ENCODE measurements around the gene MAN1A1.

MAN1A1 gene

GRCh38 chr6:119243037-119243436 is 106.5 kb downstream of the MAN1A1 start:
- FAIRE-seq: no peak
- no peak for TF ChIP-seq POLR2A (IDR thresholded peaks at IDR 0.05; ENCODE audit: low read depth, low read length)

GRCh38 chr6:119241540-119242309 is 107.8 kb downstream of the MAN1A1 start:
- no peak for DNase-seq (ENCODE audit: insufficient read length, low spot score)
- TF ChIP-seq POLR2A (IDR thresholded peaks at IDR 0.05; ENCODE audit: low read depth, low read length): no peak
- FAIRE-seq: no peak

More at GRCh38 chr6:119243037-119243436, 106.5 kb downstream of the MAN1A1 start:
- DNase-seq (ENCODE audit: insufficient read length, low spot score): no peak

- FAIRE-seq: no peak
- no peak for DNase-seq (ENCODE audit: insufficient read length, low spot score)
- no peak for TF ChIP-seq POLR2A (IDR thresholded peaks at IDR 0.05; ENCODE audit: low read depth, low read length)
Observed at GRCh38 chr6:119241111-119241465, 108.5 kb downstream of the MAN1A1 start.

GRCh38 chr6:119240257-119241110 is 109.1 kb downstream of the MAN1A1 start:
- FAIRE-seq (no peak), DNase-seq (ENCODE audit: insufficient read length, low spot score) (no peak)
- no peak for TF ChIP-seq POLR2A (IDR thresholded peaks at IDR 0.05; ENCODE audit: low read depth, low read length)

- FAIRE-seq: peak; percentile 100
- DNase-seq (ENCODE audit: insufficient read length, low spot score): no peak
- TF ChIP-seq POLR2A (IDR thresholded peaks at IDR 0.05; ENCODE audit: low read depth, low read length): no peak
Observed at GRCh38 chr6:119237177-119237715, 112.3 kb downstream of the MAN1A1 start.

GRCh38 chr6:119234941-119235340 is 114.6 kb downstream of the MAN1A1 start:
- FAIRE-seq: no peak
- DNase-seq (ENCODE audit: insufficient read length, low spot score): no peak
- no peak for TF ChIP-seq POLR2A (IDR thresholded peaks at IDR 0.05; ENCODE audit: low read depth, low read length)

- TF ChIP-seq POLR2A (IDR thresholded peaks at IDR 0.05; ENCODE audit: low read depth, low read length): no peak
- FAIRE-seq (no peak), DNase-seq (ENCODE audit: insufficient read length, low spot score) (no peak)
Observed at GRCh38 chr6:119234457-119234856, 115.1 kb downstream of the MAN1A1 start.

GRCh38 chr6:119233312-119233984 is 116.1 kb downstream of the MAN1A1 start:
- DNase-seq (ENCODE audit: insufficient read length, low spot score) (no peak), FAIRE-seq (no peak)
- no peak for TF ChIP-seq POLR2A (IDR thresholded peaks at IDR 0.05; ENCODE audit: low read depth, low read length)

- TF ChIP-seq POLR2A (IDR thresholded peaks at IDR 0.05; ENCODE audit: low read depth, low read length): no peak
- FAIRE-seq (no peak), DNase-seq (ENCODE audit: insufficient read length, low spot score) (no peak)
Observed at GRCh38 chr6:119231394-119231793, 118.2 kb downstream of the MAN1A1 start.

- no peak for FAIRE-seq
- no peak for TF ChIP-seq POLR2A (IDR thresholded peaks at IDR 0.05; ENCODE audit: low read depth, low read length)
- DNase-seq (ENCODE audit: insufficient read length, low spot score): no peak
Observed at GRCh38 chr6:119230160-119230559, 119.4 kb downstream of the MAN1A1 start.

GRCh38 chr6:119227377-119227776 is 122.2 kb downstream of the MAN1A1 start:
- FAIRE-seq (no peak), DNase-seq (ENCODE audit: insufficient read length, low spot score) (no peak)
- TF ChIP-seq POLR2A (IDR thresholded peaks at IDR 0.05; ENCODE audit: low read depth, low read length): no peak

- no peak for TF ChIP-seq POLR2A (IDR thresholded peaks at IDR 0.05; ENCODE audit: low read depth, low read length)
- DNase-seq (ENCODE audit: insufficient read length, low spot score) (no peak), FAIRE-seq (no peak)
Observed at GRCh38 chr6:119226089-119226488, 123.5 kb downstream of the MAN1A1 start.

GRCh38 chr6:119224095-119224701 is 125.4 kb downstream of the MAN1A1 start:
- DNase-seq (ENCODE audit: insufficient read length, low spot score) (no peak), FAIRE-seq (no peak)

More at GRCh38 chr6:119224095-119224701, 125.4 kb downstream of the MAN1A1 start:
- no peak for TF ChIP-seq POLR2A (IDR thresholded peaks at IDR 0.05; ENCODE audit: low read depth, low read length)

Measured in H54 (cell line).